ENCODE results near the gene ABI3BP. TPM values are rescaled to one million over a fixed set of nuclear protein-coding genes. Genes with fewer than 3 reads are reported as not detected.

ABI3BP gene
- total and polyA plus RNA-seq, 2 experiments from 2014 or later = 0.42 to 0.57 TPM

GRCh38 chr3:101009386-101009785, 16.2 kb upstream of the ABI3BP start:
- peaks cover 14% of the 10 kb centered on the region; the same call in 2 of the 3 replicates for H3K36me3 Mint-ChIP-seq (ENCODE audit: low read depth)
- DNase-seq (ENCODE audit: low spot score) (no peak), ATAC-seq (no peak)
- Histone ChIP-seq H2AFZ (no peak overlapping the region), H4K20me1 (replicated peaks; ENCODE audit: insufficient read depth) (no peaks in the 10 kb centered on the region), H3K4me1 (ENCODE audit: insufficient read depth) (no peaks in the 10 kb centered on the region), H3K79me2 (replicated peaks; ENCODE audit: insufficient read depth) (no peaks in the 10 kb centered on the region), H3K27me3 (ENCODE audit: insufficient read depth) (no peaks in the 10 kb centered on the region), H3K9me2 (ENCODE audit: insufficient read depth) (no peaks in the 10 kb centered on the region), H3F3A (replicated peaks; ENCODE audit: low read depth) (no peaks in the 10 kb centered on the region), H3K36me3 (ENCODE audit: insufficient read depth) (no peaks in the 10 kb centered on the region; the same call in 1 of the 2 replicates), H3K27ac (ENCODE audit: low read depth) (no peak overlapping the region), H3K4me2 (no peak overlapping the region), H3K4me3 (no peak overlapping the region)
- H3K9me3 Mint-ChIP-seq = peaks cover 54% of the 10 kb centered on the region
- H3K4me1 Mint-ChIP-seq = no peaks in the 10 kb centered on the region
- H3K27ac Mint-ChIP-seq = no peak overlapping the region
- no peak overlapping the region for H3K4me3 Mint-ChIP-seq
- H3K27me3 Mint-ChIP-seq (ENCODE audit: insufficient read depth, low read depth, poor library complexity) = peaks cover 1% of the 10 kb centered on the region
- TF ChIP-seq ETS1 (IDR thresholded peaks at IDR 0.05) = no peak

GRCh38 chr3:100999160-100999559, 5.9 kb upstream of the ABI3BP start:
- no peaks in the 10 kb centered on the region for H3F3A ChIP-seq (replicated peaks; ENCODE audit: low read depth)
- no peaks in the 10 kb centered on the region for H3K4me1 Mint-ChIP-seq
- H3K4me1 ChIP-seq (ENCODE audit: insufficient read depth) = no peaks in the 10 kb centered on the region
- H3K9me2 ChIP-seq (ENCODE audit: insufficient read depth) = peaks cover 9% of the 10 kb centered on the region
- H3K27me3 ChIP-seq (ENCODE audit: insufficient read depth) = no peaks in the 10 kb centered on the region
- ATAC-seq (no peak), DNase-seq (ENCODE audit: low spot score) (no peak)
- no peaks in the 10 kb centered on the region for H3K36me3 Mint-ChIP-seq (ENCODE audit: low read depth)
- H3K4me2 ChIP-seq = no peak overlapping the region
- no peaks in the 10 kb centered on the region; the same call in 1 of the 2 replicates for H4K20me1 ChIP-seq (replicated peaks; ENCODE audit: insufficient read depth)
- H3K9me3 Mint-ChIP-seq = peaks cover 4% of the 10 kb centered on the region
- H3K27ac Mint-ChIP-seq = no peak overlapping the region
- no peak overlapping the region for H2AFZ ChIP-seq
- no peak overlapping the region for H3K4me3 ChIP-seq
- no peak overlapping the region for H3K27ac ChIP-seq (ENCODE audit: low read depth)
- no peak overlapping the region for H3K4me3 Mint-ChIP-seq
- H3K27me3 Mint-ChIP-seq (ENCODE audit: insufficient read depth, low read depth, poor library complexity) = no peaks in the 10 kb centered on the region
- no peaks in the 10 kb centered on the region for H3K79me2 ChIP-seq (replicated peaks; ENCODE audit: insufficient read depth)
- no peaks in the 10 kb centered on the region for H3K36me3 ChIP-seq (ENCODE audit: insufficient read depth)
- TF ChIP-seq EZH2phosphoT487 (IDR thresholded peaks at IDR 0.05; ENCODE audit: unreplicated experiment) (no peak), ETS1 (IDR thresholded peaks at IDR 0.05) (no peak), POLR2AphosphoS5 (IDR thresholded peaks at IDR 0.05; ENCODE audit: low read depth) (no peak), REST (IDR thresholded peaks at IDR 0.05; ENCODE audit: unreplicated experiment) (no peak), ZNF114 (CRISPR knock-in tag; IDR thresholded peaks at IDR 0.05) (no peak), STAT1 (IDR thresholded peaks at IDR 0.05; ENCODE audit: unreplicated experiment) (no peak), CREB1 (CRISPR knock-in tag; IDR thresholded peaks at IDR 0.05; ENCODE audit: low read depth) (no peak), NANOG (IDR thresholded peaks at IDR 0.05; ENCODE audit: borderline replicate concordance) (no peak)
- TF ChIP-seq, protein P1, sequence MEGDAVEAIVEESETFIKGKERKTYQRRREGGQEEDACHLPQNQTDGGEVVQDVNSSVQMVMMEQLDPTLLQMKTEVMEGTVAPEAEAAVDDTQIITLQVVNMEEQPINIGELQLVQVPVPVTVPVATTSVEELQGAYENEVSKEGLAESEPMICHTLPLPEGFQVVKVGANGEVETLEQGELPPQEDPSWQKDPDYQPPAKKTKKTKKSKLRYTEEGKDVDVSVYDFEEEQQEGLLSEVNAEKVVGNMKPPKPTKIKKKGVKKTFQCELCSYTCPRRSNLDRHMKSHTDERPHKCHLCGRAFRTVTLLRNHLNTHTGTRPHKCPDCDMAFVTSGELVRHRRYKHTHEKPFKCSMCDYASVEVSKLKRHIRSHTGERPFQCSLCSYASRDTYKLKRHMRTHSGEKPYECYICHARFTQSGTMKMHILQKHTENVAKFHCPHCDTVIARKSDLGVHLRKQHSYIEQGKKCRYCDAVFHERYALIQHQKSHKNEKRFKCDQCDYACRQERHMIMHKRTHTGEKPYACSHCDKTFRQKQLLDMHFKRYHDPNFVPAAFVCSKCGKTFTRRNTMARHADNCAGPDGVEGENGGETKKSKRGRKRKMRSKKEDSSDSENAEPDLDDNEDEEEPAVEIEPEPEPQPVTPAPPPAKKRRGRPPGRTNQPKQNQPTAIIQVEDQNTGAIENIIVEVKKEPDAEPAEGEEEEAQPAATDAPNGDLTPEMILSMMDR (conservative IDR thresholded peaks at IDR 0.05; ENCODE audit: low read depth in 2 of 2) = no peak

Data from GM23338 (cell line).